Ovary (tissue), 9 donors: ENCODE results near the gene KCNJ6. TPM values are rescaled to one million over a fixed set of nuclear protein-coding genes. Genes with fewer than 3 reads are reported as not detected.
"Not testable (repeated sequence)": the region's sequence is repeated elsewhere in the genome, so short reads cannot be mapped to it uniquely, and the experiment has no call there.

Experiments used
- DNase-seq, 5 donors: peaks; one replicate each; pipeline ENCODE4 v3.0.0-alpha.2; 2019 to 2020
- H3K27ac ChIP-seq, 2 donors: fragments of 200-600 bp; one replicate each; pipeline versions ENCODE4 v1.5.1 to v1.8.0; 2019 to 2022
- H3K27me3 ChIP-seq: fragments of 200-600 bp; one replicate; pipeline ENCODE4 v1.8.0; 2022
- H3K36me3 ChIP-seq: fragments of 200-600 bp; sonication (generic); one replicate; pipeline ENCODE4 v1.5.1; 2019
- H3K4me1 ChIP-seq: one replicate; pipeline ENCODE4 v1.8.1; 2013; ENCODE audit warnings: mild to moderate bottlenecking, moderate library complexity; ENCODE audit not compliant: insufficient read depth
- H3K4me3 ChIP-seq: fragments of 200-600 bp; sonication (generic); one replicate; pipeline ENCODE4 v1.5.1; 2017
- H3K9me3 ChIP-seq, 2 donors: fragments of 200-600 bp in 1 of 2; sonication (generic) in 1 of 2; one replicate each; pipeline versions ENCODE4 v1.5.1 to v1.8.1; 2013 to 2019; ENCODE audit warnings: mild to moderate bottlenecking in 1 of 2, moderate library complexity in 1 of 2
- CTCF ChIP-seq, 3 donors: fragments of 450-650 bp in 2 of 3; fragments of 200-600 bp in 1 of 3; IDR thresholded peaks; one replicate each; pipeline versions ENCODE4 v1.5.1 to v1.8.0; 2016 to 2022; ENCODE audit warnings: antibody characterized with exemption in 3 of 3, mild to moderate bottlenecking in 1 of 3
- EP300 ChIP-seq: sonication (generic); formaldehyde crosslinking; IDR thresholded peaks from one replicate; pipeline ENCODE4 v1.6.1; 2017; ENCODE audit warnings: antibody characterized with exemption
- POLR2A ChIP-seq: fragments of 450-650 bp; IDR thresholded peaks from one replicate; pipeline ENCODE4 v1.6.1; 2017; ENCODE audit warnings: antibody characterized with exemption, mild to moderate bottlenecking, moderate library complexity
- WGBS, 3 donors: extraction: QIAGEN DNeasy Blood & Tissue Kit in 1 of 3; methylation state at CpG; one replicate each; pipeline versions ENCODE4 v1.1.5 to v1.1.7; 2013 to 2017; 5-methylcytosine and 5-hydroxymethylcytosine counted together
- intact Hi-C, 4 donors: fragments of 100-400 bp; cut with DNase I; formaldehyde crosslinking; loops; one replicate each; pipeline versions ENCODE4 v1.11.0 to v1.15.1; 2022 to 2023
- polyA plus RNA-seq, 2 donors: library from polyadenylated mRNA; stranded (reverse); fragments of 200-250 nt in 1 of 2; fragments of 350-450 nt in 1 of 2; fragmentation: Illumina TruSeq in 1 of 2; extraction: RNeasy Lipid Tissue Mini Kit (QIAGEN cat#74804) in 1 of 2; gene quantifications; one replicate each; pipeline ENCODE4 v1.2.3, GENCODE V29; 2013 to 2014
- total RNA-seq, 7 donors: library from RNA; depleted of rRNA in 2 of 7; stranded (reverse); fragments of >200 nt in 2 of 7; fragmentation: NEBNext Ultra II Directional in 3 of 7; extraction: Animal tissue kit (Norgen Biotek cat#: 25700) in 3 of 7; gene quantifications; one replicate each; pipeline versions ENCODE4 v1.1.0 to v1.2.4, GENCODE V29; 2016 to 2023
- donor health status: DM: no; HTN: no; CAD: no; lungs with moderate emphysema.
- donor health status: DM: no; HTN: no; CAD: no.
- donor health status: Bipolar disorder and iron deficiency.
- donor health status: DM: yes; HTN: yes; CAD: no.
- donor health status: DM: no; HTN: no; CAD: no.
- donor health status: DM: yes; HTN: yes; CAD: no.

The KCNJ6 gene
- total and polyA plus RNA-seq, 9 donors: 0.01 TPM; not detected in 8

- no peak for TF ChIP-seq EP300
- no peak for TF ChIP-seq CTCF (IDR thresholded peaks at IDR 0.05)
- TF ChIP-seq POLR2A: no peak
- H3K9me3 ChIP-seq: no peaks in the 10 kb centered on the region
- no peak for DNase-seq
- 80 to 85% (median 85%) methylated on average over 4 of the region's 4 CpGs for WGBS, 3 donors
- no peak overlapping the region for H3K27ac ChIP-seq
- H3K36me3 ChIP-seq: no peaks in the 10 kb centered on the region
- peaks cover 2% of the 10 kb centered on the region for H3K4me1 ChIP-seq
- intact Hi-C loops: no loop called here
- no peaks in the 10 kb centered on the region for H3K27me3 ChIP-seq
- no peak overlapping the region for H3K4me3 ChIP-seq
Observed at GRCh38 chr21:37653201-37653600, 263.1 kb downstream of the KCNJ6 start.

DNA sequence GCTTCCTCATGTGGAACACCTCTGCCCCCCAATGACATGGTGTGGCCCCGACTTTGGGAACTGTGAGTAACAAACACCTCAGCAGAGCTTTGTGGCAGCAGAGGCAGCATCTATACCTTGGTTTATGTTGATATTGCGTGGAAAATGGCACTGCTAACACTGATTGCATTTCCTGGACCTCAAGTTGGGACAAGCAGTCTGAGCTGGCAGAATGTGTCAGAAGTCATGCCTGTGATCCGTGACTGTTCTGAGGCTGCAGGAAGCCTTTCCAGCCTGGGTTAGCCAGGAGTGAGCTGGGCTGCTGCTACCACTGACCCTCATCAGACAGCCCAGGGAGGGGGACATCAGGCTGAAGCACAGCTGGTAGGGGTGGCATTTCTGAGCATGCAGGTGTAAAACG lies 268.5 kb downstream of the KCNJ6 start:
- H3K4me3 ChIP-seq: no peak overlapping the region
- no peaks in the 10 kb centered on the region for H3K27me3 ChIP-seq
- no peaks in the 10 kb centered on the region for H3K9me3 ChIP-seq
- no peak for DNase-seq
- H3K4me1 ChIP-seq: no peaks in the 10 kb centered on the region
- 78 to 93% (median 87%) methylated on average over 4 of the region's 4 CpGs for WGBS, 3 donors
- TF ChIP-seq POLR2A (no peak), CTCF (IDR thresholded peaks at IDR 0.05) (no peak), EP300 (no peak)
- no peak overlapping the region for H3K27ac ChIP-seq
- intact Hi-C loops: no loop called here
- H3K36me3 ChIP-seq: no peaks in the 10 kb centered on the region

- H3K9me3 ChIP-seq, intact Hi-C loops, H3K36me3 ChIP-seq, H3K4me3 ChIP-seq, H3K4me1 ChIP-seq, H3K27ac ChIP-seq, DNase-seq, H3K27me3 ChIP-seq: not testable (repeated sequence)
- WGBS, 3 donors: 78 to 85% (median 81%) methylated on average over 12 of the region's 12 CpGs
Observed at GRCh38 chr21:37646761-37647160, 269.5 kb downstream of the KCNJ6 start.

DNA sequence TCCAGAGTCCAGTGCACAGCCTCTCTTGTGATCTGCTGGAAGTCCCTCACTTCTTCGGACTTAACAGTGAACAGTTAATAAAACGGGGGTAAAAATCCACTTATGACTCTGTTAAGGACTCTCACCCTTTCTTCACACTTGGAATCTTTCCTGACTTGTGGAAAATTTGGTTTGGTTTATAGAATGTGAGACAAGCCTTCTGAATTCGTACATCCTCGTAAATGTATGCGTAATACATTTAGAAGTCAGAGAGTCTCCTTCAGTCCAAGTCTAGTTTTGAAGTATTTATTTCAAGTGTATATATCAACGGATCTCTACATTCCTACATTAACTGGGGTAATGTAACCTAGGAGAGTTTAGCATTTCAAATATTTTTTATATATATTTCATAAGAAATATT lies 270.4 kb downstream of the KCNJ6 start:
- Histone ChIP-seq H3K4me1 (no peaks in the 10 kb centered on the region), H3K27me3 (no peaks in the 10 kb centered on the region), H3K36me3 (no peaks in the 10 kb centered on the region), H3K9me3 (no peaks in the 10 kb centered on the region), H3K4me3 (no peak overlapping the region), H3K27ac (no peak overlapping the region)
- 55 to 68% (median 62%) methylated on average over 6 of the region's 6 CpGs for WGBS, 3 donors
- no peak for TF ChIP-seq EP300
- TF ChIP-seq CTCF (IDR thresholded peaks at IDR 0.05): no peak
- no peak for TF ChIP-seq POLR2A
- DNase-seq: no peak
- intact Hi-C loops: no loop called here

DNA sequence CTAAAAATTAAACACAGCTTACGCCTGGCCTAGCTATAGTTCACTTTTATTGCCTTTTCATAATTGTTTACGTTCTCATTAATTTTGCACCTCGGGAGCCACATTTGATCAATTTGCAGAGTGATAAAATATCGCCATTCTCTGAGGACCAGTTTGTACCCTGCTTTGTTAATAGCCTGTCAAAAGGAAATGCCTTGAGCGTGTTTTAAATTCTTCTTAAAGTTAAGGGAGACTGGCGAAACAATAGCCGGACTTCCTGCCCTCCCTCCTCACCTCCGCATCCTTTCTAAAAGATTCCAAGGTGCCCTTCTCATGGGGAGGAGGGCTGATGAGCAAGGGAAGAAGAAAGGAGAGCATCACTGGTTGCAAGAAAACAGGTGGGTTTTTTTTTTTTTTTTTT lies 271.6 kb downstream of the KCNJ6 start:
- Histone ChIP-seq H3K4me3 (no peak overlapping the region), H3K36me3 (no peaks in the 10 kb centered on the region), H3K27me3 (no peaks in the 10 kb centered on the region), H3K4me1 (no peaks in the 10 kb centered on the region), H3K9me3 (no peaks in the 10 kb centered on the region), H3K27ac (no peak overlapping the region)
- 68 to 74% (median 74%) methylated on average over 8 of the region's 8 CpGs for WGBS, 3 donors
- DNase-seq: no peak
- intact Hi-C loops: no loop called here
- TF ChIP-seq EP300: no peak
- no peak for TF ChIP-seq POLR2A
- no peak for TF ChIP-seq CTCF (IDR thresholded peaks at IDR 0.05)

- H3K27ac ChIP-seq, H3K9me3 ChIP-seq, H3K27me3 ChIP-seq, H3K4me3 ChIP-seq, DNase-seq, H3K36me3 ChIP-seq, intact Hi-C loops, H3K4me1 ChIP-seq: not testable (repeated sequence)
Observed at GRCh38 chr21:37643862-37644261, 272.4 kb downstream of the KCNJ6 start.
